Measurements from ENCODE around the gene DENND6B. TPM values are rescaled to one million over a fixed set of nuclear protein-coding genes. Genes with fewer than 3 reads are reported as not detected.

Gene DENND6B
- total RNA-seq, 1 experiment from 2014 or later, result 13.2 TPM

GRCh38 chr22:50269970-50270665, 56.7 kb downstream of the DENND6B start, which contains the start of gene MAPK11:
Gene MAPK11, minus strand, starts transcription at chr22:50270380. Its CDS starts 88 bp downstream, at chr22:50270292.
- Mint-ChIP-seq H3K36me3 (ENCODE audit: insufficient read depth, unreplicated experiment) (peaks cover 51% of the 10 kb centered on the region), H3K27me3 (ENCODE audit: unreplicated experiment) (no peaks in the 10 kb centered on the region), H3K4me3 (ENCODE audit: low read depth, unreplicated experiment) (peak within 1 kb of the TSS; percentile 63), H3K27ac (ENCODE audit: unreplicated experiment) (no peak within 1 kb of the TSS), H3K9me3 (ENCODE audit: low read depth, unreplicated experiment) (no peaks in the 10 kb centered on the region), H3K4me1 (ENCODE audit: low read depth, unreplicated experiment) (peaks cover 25% of the 10 kb centered on the region)
- DNase-seq, result peak; percentile 59
- BruUV-seq (replicated peaks), result no TSS peak
- CTCF ChIA-PET, result interaction anchor here (0.6 kb wide), 1 partner anchor 86 kb away, joined by 5 read pairs; no protein-coding TSS in a partner anchor
- intact Hi-C loops (cut with micrococcal nuclease; ENCODE audit: unreplicated experiment), result loop anchor here (5.0 kb wide), 1 partner anchor 57 kb away; the partner anchor contains the start of gene DENND6B
- TF ChIP-seq, protein P1, sequence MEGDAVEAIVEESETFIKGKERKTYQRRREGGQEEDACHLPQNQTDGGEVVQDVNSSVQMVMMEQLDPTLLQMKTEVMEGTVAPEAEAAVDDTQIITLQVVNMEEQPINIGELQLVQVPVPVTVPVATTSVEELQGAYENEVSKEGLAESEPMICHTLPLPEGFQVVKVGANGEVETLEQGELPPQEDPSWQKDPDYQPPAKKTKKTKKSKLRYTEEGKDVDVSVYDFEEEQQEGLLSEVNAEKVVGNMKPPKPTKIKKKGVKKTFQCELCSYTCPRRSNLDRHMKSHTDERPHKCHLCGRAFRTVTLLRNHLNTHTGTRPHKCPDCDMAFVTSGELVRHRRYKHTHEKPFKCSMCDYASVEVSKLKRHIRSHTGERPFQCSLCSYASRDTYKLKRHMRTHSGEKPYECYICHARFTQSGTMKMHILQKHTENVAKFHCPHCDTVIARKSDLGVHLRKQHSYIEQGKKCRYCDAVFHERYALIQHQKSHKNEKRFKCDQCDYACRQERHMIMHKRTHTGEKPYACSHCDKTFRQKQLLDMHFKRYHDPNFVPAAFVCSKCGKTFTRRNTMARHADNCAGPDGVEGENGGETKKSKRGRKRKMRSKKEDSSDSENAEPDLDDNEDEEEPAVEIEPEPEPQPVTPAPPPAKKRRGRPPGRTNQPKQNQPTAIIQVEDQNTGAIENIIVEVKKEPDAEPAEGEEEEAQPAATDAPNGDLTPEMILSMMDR (IDR thresholded peaks at IDR 0.05; ENCODE audit: unreplicated experiment), result no peak

DNA sequence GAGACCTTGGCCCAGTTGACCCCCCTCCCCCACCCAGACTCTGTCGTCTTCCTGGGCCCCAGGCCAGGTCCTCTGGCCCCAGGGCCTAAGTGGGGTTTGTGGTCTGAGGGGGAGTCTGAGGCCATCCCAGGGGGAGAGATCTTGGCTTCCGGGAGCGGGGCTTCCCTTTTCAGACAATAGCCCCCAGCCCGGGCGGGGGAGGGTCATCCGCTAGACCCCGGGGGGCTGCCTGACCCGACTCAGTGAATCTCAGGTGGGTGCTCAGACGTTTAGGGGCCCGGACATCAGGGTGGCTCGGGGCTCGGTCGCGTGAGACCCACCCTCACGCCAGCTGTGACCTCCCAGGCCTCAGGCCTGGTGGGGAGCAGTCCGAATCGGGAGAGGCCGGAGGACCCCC, 57.2 kb downstream of the DENND6B start:
- Mint-ChIP-seq H3K4me1 (ENCODE audit: low read depth, unreplicated experiment) (peaks cover 25% of the 10 kb centered on the region), H3K4me3 (ENCODE audit: low read depth, unreplicated experiment) (peak overlapping the region; percentile 63), H3K36me3 (ENCODE audit: insufficient read depth, unreplicated experiment) (peaks cover 47% of the 10 kb centered on the region), H3K9me3 (ENCODE audit: low read depth, unreplicated experiment) (no peaks in the 10 kb centered on the region), H3K27ac (ENCODE audit: unreplicated experiment) (no peak overlapping the region), H3K27me3 (ENCODE audit: unreplicated experiment) (no peaks in the 10 kb centered on the region)
- intact Hi-C loops (cut with micrococcal nuclease; ENCODE audit: unreplicated experiment), result no loop called here
- no TSS peak for BruUV-seq (replicated peaks)
- CTCF ChIA-PET, result interaction anchor here (0.6 kb wide), 1 partner anchor 87 kb away, joined by 5 read pairs; no protein-coding TSS in a partner anchor
- DNase-seq, result no peak
- TF ChIP-seq, protein P1 (IDR thresholded peaks at IDR 0.05; ENCODE audit: unreplicated experiment), result no peak

DNA sequence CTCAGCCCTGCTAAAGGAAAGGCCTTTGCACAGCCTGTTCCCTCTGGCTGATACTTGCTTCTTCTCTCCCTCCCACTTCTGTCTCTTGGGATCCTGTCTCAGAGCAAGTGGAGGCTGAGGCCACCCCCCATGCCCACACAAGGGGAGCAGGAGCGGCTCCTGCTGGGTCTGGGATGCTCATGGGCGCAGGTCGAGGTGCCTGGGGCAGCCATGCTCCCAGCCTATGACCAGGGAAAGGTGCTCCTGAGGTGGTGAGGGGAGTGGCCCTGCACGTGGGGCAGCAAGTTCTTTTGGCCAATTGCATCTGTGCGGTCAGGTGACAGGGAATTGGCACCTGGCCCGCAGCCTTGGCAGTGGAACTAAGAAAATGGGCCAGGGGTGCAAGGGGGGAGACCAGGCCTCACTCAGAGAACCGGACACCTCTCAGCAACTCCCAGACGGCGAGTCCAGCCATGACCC, 58.1 kb downstream of the DENND6B start:
- peak overlapping the region; percentile 63 for H3K4me3 Mint-ChIP-seq (ENCODE audit: low read depth, unreplicated experiment)
- CTCF ChIA-PET, result no interaction called here

GRCh38 chr22:50267591-50268390, 59.0 kb downstream of the DENND6B start:
- TF ChIP-seq, protein P1 (IDR thresholded peaks at IDR 0.05; ENCODE audit: unreplicated experiment), result no peak
- H3K4me3 Mint-ChIP-seq (ENCODE audit: low read depth, unreplicated experiment), result no peak overlapping the region
- DNase-seq, result no peak
- H3K36me3 Mint-ChIP-seq (ENCODE audit: insufficient read depth, unreplicated experiment), result peaks cover 35% of the 10 kb centered on the region
- CTCF ChIA-PET, result no interaction called here
- peaks cover 14% of the 10 kb centered on the region for H3K4me1 Mint-ChIP-seq (ENCODE audit: low read depth, unreplicated experiment)
- H3K27ac Mint-ChIP-seq (ENCODE audit: unreplicated experiment), result no peak overlapping the region
- no peaks in the 10 kb centered on the region for H3K27me3 Mint-ChIP-seq (ENCODE audit: unreplicated experiment)
- no peaks in the 10 kb centered on the region for H3K9me3 Mint-ChIP-seq (ENCODE audit: low read depth, unreplicated experiment)
- intact Hi-C loops (cut with micrococcal nuclease; ENCODE audit: unreplicated experiment), result no loop called here
- BruUV-seq (replicated peaks), result no TSS peak

More for the DNA sequence above, 58.1 kb downstream of the DENND6B start:
- BruUV-seq (replicated peaks), result no TSS peak
- Mint-ChIP-seq H3K27me3 (ENCODE audit: unreplicated experiment) (no peaks in the 10 kb centered on the region), H3K36me3 (ENCODE audit: insufficient read depth, unreplicated experiment) (peaks cover 41% of the 10 kb centered on the region), H3K9me3 (ENCODE audit: low read depth, unreplicated experiment) (no peaks in the 10 kb centered on the region), H3K27ac (ENCODE audit: unreplicated experiment) (no peak overlapping the region), H3K4me1 (ENCODE audit: low read depth, unreplicated experiment) (peaks cover 17% of the 10 kb centered on the region)
- TF ChIP-seq, protein P1 (IDR thresholded peaks at IDR 0.05; ENCODE audit: unreplicated experiment), result no peak
- intact Hi-C loops (cut with micrococcal nuclease; ENCODE audit: unreplicated experiment), result no loop called here
- DNase-seq, result peak; percentile 62

All from Calu3 (cell line).